HepG2 (cell line): ENCODE data around the gene RBM43.

ENCODE experiments used
- EZH2 ChIP-seq: conservative IDR thresholded peaks from 2 replicates; pipeline ENCODE4 v1.6.1; 2012; ENCODE audit warnings: mild to moderate bottlenecking, low read depth, low read length, moderate library complexity
- GLI4 ChIP-seq: sonication (generic); formaldehyde crosslinking; IDR thresholded peaks from 2 replicates; pipeline ENCODE4 v1.5.1; 2020; ENCODE audit warnings: missing genetic modification reagents, mild to moderate bottlenecking, moderate library complexity, borderline replicate concordance
- NCOA5 ChIP-seq: sonication (generic); formaldehyde crosslinking; IDR thresholded peaks from 2 replicates; pipeline ENCODE4 v1.4.0; 2020; ENCODE audit warnings: missing genetic modification reagents
- NFYC ChIP-seq: IDR thresholded peaks from 2 replicates; pipeline ENCODE4 v1.6.1; 2016; ENCODE audit warnings: missing genetic modification reagents, missing compliant biosample characterization
- SP2 ChIP-seq: sonication (generic); formaldehyde crosslinking; IDR thresholded peaks from 2 replicates; pipeline ENCODE4 v1.5.1; 2020; ENCODE audit warnings: mild to moderate bottlenecking, missing genetic modification reagents
- SPEN ChIP-seq: sonication (generic); formaldehyde crosslinking; IDR thresholded peaks from 2 replicates; pipeline ENCODE4 v1.5.1; 2020; ENCODE audit warnings: low read depth, mild to moderate bottlenecking, missing genetic modification reagents
- TF ChIP-seq, protein P1 (sequence below): sonication (generic); formaldehyde crosslinking; IDR thresholded peaks from 2 replicates; pipeline ENCODE4 v1.9.0; 2021; ENCODE audit warnings: missing genetic modification reagents, borderline replicate concordance
- TF ChIP-seq, protein P2 (sequence below): sonication (generic); formaldehyde crosslinking; IDR thresholded peaks from 2 replicates; pipeline ENCODE4 v1.4.0; 2020; ENCODE audit warnings: mild to moderate bottlenecking, missing genetic modification reagents
- TF ChIP-seq, protein P3 (sequence below): sonication (generic); formaldehyde crosslinking; IDR thresholded peaks from 2 replicates; pipeline ENCODE4 v1.4.0; 2020; ENCODE audit warnings: low read depth, mild to moderate bottlenecking, missing genetic modification reagents
- TF ChIP-seq, protein P4 (sequence below): sonication (generic); formaldehyde crosslinking; IDR thresholded peaks from 2 replicates; pipeline ENCODE4 v1.5.0; 2020; ENCODE audit warnings: mild to moderate bottlenecking, missing genetic modification reagents, borderline replicate concordance
- TF ChIP-seq, protein P5 (sequence below): sonication (generic); formaldehyde crosslinking; conservative IDR thresholded peaks from 2 replicates; pipeline ENCODE4 v1.5.0; 2020; ENCODE audit warnings: missing genetic modification reagents

DNA sequence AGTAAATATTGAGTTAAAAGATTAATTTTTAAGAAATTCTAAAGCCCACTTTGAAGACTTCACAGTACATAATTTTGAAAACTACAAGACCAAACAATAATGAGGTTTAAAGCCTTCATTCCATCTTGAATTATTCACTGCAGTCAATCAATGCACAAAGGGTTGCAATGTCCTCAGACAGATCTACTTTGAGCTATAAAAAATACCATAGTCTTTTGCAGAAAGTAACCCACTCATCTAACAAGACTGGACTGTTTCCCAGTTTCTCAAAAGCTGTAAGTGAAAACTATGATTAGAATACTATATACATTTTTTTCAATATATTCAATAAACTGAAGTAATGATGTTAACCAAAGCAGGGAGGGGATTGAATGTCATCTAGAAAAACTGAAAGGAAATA is 10.2 kb upstream of the RBM43 start:
- TF ChIP-seq, protein P1, sequence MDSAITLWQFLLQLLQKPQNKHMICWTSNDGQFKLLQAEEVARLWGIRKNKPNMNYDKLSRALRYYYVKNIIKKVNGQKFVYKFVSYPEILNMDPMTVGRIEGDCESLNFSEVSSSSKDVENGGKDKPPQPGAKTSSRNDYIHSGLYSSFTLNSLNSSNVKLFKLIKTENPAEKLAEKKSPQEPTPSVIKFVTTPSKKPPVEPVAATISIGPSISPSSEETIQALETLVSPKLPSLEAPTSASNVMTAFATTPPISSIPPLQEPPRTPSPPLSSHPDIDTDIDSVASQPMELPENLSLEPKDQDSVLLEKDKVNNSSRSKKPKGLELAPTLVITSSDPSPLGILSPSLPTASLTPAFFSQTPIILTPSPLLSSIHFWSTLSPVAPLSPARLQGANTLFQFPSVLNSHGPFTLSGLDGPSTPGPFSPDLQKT (CRISPR knock-in tag) = no peak
- no peak for TF ChIP-seq EZH2
- no peak for TF ChIP-seq NFYC (CRISPR knock-in tag)
- no peak for TF ChIP-seq SPEN (CRISPR knock-in tag)
- TF ChIP-seq, protein P2, sequence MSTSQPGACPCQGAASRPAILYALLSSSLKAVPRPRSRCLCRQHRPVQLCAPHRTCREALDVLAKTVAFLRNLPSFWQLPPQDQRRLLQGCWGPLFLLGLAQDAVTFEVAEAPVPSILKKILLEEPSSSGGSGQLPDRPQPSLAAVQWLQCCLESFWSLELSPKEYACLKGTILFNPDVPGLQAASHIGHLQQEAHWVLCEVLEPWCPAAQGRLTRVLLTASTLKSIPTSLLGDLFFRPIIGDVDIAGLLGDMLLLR (CRISPR knock-in tag) = no peak
- TF ChIP-seq SP2 = no peak
- TF ChIP-seq, protein P3, sequence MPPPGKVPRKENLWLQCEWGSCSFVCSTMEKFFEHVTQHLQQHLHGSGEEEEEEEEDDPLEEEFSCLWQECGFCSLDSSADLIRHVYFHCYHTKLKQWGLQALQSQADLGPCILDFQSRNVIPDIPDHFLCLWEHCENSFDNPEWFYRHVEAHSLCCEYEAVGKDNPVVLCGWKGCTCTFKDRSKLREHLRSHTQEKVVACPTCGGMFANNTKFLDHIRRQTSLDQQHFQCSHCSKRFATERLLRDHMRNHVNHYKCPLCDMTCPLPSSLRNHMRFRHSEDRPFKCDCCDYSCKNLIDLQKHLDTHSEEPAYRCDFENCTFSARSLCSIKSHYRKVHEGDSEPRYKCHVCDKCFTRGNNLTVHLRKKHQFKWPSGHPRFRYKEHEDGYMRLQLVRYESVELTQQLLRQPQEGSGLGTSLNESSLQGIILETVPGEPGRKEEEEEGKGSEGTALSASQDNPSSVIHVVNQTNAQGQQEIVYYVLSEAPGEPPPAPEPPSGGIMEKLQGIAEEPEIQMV (CRISPR knock-in tag) = no peak
- no peak for TF ChIP-seq NCOA5 (CRISPR knock-in tag)
- TF ChIP-seq, protein P4, sequence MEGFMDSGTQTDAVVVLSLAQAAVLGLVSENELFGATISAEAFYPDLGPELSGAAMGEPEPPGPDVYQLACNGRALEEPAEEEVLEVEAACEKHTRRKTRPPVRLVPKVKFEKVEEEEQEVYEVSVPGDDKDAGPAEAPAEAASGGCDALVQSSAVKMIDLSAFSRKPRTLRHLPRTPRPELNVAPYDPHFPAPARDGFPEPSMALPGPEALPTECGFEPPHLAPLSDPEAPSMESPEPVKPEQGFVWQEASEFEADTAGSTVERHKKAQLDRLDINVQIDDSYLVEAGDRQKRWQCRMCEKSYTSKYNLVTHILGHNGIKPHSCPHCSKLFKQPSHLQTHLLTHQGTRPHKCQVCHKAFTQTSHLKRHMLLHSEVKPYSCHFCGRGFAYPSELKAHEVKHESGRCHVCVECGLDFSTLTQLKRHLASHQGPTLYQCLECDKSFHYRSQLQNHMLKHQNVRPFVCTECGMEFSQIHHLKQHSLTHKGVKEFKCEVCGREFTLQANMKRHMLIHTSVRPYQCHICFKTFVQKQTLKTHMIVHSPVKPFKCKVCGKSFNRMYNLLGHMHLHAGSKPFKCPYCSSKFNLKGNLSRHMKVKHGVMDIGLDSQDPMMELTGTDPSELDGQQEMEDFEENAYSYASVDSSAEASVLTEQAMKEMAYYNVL (CRISPR knock-in tag) = no peak
- TF ChIP-seq, protein P5, sequence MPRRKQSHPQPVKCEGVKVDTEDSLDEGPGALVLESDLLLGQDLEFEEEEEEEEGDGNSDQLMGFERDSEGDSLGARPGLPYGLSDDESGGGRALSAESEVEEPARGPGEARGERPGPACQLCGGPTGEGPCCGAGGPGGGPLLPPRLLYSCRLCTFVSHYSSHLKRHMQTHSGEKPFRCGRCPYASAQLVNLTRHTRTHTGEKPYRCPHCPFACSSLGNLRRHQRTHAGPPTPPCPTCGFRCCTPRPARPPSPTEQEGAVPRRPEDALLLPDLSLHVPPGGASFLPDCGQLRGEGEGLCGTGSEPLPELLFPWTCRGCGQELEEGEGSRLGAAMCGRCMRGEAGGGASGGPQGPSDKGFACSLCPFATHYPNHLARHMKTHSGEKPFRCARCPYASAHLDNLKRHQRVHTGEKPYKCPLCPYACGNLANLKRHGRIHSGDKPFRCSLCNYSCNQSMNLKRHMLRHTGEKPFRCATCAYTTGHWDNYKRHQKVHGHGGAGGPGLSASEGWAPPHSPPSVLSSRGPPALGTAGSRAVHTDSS (CRISPR knock-in tag) = no peak
- TF ChIP-seq GLI4 (CRISPR knock-in tag) = no peak
